NAMALWA (cell line): ENCODE measurements around the gene ATP1A3.
"Not testable (repeated sequence)": the region's sequence is repeated elsewhere in the genome, so short reads cannot be mapped to it uniquely, and the experiment has no call there.

Source experiments
- DNase-seq: peaks from one replicate; pipeline ENCODE4 v3.0.0-alpha.2; 2015; ENCODE audit warnings: low spot score

ATP1A3 gene

GRCh38 chr19:41945135-41945766 is 48.8 kb downstream of the ATP1A3 start:
- peak; percentile 93 for DNase-seq

- peak; percentile 79 for DNase-seq
Measured at GRCh38 chr19:41944336-41944735, 49.7 kb downstream of the ATP1A3 start.

- DNase-seq = no peak
Measured at GRCh38 chr19:41941410-41942202, 52.4 kb downstream of the ATP1A3 start.

GRCh38 chr19:41940731-41941409 is 53.2 kb downstream of the ATP1A3 start:
- no peak for DNase-seq

DNA sequence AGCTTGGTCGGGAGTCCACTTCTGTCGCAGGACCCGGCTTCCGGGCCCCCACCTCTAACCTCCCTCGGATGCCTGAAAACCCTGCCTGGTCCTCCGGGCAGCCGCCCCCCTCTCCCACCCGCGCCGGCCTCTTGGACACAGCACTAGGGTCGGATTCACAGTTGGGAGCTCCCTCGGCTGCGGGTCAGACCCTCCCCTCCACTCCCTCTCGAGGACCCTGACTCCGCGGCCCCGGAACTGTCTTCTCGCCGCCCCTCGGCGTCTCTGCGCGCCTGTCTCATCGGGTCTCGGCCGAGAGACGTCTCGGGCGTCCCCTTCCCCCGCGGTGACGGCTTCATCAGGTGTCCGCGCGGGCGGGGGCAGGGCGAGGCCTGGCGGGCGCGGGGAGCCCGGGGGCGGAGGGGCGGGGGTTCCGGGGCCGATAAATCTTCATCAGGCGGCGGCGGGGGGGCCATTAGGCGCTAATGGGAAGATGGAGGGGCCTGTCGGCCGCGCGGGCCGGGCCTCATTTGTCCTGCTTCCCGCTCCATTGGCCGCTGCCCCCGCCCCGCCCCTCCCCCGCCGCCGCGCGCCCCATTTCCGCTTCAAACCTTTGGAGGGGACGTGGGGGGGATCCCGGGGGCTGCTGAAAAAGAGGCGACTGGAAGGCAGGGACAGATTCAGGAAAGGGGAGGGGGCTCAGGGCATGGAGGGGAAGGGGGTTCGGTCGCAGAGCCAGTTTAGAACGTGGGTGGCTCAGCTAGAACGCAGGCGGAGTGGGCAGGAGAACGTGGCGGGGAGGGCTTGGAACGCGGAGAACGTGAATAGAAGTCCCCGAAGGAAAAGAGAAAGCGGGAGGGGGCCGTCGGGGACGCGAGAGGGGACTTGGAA is 53.9 kb downstream of the ATP1A3 start:
- DNase-seq = no peak

GRCh38 chr19:41939209-41939608 is 54.8 kb downstream of the ATP1A3 start:
- not testable (repeated sequence) for DNase-seq

DNA sequence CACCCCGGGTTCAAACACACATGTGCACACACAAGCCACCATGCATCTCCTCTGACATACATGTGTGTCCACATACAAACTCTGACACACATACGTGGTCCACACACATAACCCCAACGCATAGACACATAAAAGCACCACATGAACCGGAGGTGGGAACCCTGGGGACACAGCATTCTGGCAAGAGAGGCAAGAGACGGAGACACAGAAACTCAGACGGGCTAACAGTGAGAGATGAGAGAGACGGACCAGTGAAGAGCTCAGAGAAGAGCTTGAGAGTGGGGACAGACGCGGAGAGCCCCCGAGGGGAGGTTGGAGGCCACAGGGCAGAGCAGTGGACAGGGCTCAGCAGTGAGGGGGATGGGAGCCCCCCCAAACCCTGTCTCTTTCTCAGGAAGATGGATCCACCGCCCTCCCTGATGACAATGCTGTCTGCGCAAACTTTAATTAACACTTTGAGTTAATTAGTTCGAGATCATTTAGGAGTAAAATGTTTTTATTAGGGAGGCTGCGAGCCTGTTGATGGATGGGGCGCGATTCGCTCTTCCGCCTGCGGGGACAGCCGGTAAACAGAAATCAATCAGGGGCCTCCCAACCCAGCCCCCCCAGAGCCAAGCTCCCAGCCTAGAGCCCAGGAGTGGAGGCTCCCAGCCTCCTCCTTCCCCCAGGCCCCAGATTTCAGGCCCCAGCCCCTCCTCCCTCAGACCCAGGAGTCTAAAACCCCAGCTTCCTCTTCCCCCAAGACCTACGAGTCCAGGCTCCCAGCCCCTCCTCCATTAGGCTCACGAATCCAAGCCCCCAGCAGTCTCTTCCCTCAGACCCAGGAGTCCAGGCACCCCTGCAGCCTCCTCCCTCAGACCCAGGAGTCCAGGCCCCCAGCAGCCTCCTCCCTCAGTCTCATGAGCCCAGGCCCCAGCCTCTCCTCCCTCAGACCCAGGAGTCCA is 56.2 kb downstream of the ATP1A3 start:
- DNase-seq = no peak

DNA sequence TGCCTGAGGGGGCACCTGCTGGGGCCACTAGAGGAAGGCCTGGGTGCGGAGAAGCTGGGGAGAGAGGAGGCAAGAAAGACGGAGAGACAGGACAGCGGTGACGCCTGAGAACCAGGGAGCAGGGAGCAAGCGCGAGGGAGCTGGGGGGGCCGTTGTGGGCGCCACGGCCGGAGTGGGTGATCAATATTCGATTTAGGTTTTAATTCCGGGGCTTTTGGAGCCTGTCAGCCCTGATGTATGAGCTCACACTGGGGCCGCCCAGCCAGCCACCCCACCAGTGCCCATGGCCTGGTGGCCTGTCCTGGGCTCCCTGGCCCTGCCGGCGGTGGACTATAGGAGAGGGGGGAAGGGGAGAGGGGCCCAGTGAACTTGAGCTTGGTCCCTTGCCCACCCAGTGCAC is 57.1 kb downstream of the ATP1A3 start:
- DNase-seq = no peak

GRCh38 chr19:41936416-41936850 is 57.6 kb downstream of the ATP1A3 start:
- DNase-seq = no peak

DNA sequence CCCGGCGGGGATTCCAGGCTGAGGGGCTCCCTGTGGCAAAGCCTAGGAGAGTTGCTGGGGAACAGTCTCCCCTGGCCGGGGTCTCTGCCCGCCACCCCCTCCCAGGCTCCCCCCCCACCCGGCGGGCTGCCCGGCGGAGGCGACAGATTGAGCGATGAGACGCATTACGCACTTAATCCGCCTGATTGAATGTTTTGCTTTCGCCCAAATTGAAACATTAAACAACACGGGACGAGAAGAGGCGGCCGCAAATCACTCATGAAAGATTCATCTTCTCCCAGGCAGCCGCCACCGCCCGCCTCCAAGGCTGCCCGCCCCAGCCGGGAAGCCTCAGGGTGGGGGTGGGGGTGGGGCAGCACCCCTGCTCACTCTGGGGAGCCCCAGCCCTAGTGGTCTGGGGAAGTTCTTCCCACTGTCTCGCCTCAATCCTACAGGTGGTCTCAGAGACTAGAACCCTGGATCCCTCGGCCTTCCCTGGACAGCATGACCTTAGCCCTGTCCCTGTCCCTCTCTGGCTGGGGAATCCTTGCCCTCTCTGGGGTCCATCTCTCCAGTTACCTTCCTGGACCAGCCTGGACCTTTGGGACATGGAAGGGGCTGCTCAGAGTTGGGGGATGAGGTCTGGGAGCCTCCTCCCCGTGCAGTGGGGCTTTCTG is 58.1 kb downstream of the ATP1A3 start:
- DNase-seq = no peak

GRCh38 chr19:41934849-41935374 is 59.1 kb downstream of the ATP1A3 start:
- DNase-seq = peak; percentile 84

DNA sequence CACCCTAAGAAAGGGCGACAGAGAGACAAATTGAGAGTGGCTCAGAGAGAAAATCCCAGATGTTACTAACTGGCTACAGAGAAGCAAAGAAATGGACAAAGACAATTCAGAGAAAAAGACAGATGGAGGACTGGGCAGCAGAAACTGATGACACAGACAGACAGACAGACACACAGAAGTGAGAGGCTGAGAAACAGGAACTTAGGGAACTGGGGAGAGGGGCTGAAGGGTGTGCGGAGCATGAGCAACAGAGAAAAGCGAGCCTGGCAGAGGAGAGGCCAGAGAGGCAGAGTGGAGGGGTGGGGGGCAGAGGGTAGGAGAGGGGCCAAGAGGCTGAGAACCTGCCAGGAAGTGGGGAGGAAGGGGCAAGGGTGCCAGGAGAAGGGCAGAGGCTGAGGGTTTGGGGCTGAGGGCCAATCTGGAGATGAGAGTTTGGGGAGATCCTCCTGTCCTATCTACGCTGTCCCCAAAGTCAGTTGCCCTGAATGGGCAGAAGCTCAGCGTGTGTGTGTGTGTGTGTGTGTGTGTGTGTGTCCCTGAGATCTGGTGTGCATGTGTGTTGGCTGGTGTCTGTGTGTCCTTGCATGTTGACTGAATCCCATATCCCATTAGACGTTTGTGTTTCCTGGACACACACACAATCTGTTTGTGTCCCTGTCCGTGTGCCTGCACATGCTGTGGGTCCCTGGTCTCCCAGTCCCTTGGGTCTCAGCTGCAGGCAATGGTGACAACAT is 60.2 kb downstream of the ATP1A3 start:
- DNase-seq = no peak

- DNase-seq = no peak
Measured at GRCh38 chr19:41932720-41933332, 61.2 kb downstream of the ATP1A3 start.

GRCh38 chr19:41932259-41932719 is 61.7 kb downstream of the ATP1A3 start:
- DNase-seq = no peak

DNA sequence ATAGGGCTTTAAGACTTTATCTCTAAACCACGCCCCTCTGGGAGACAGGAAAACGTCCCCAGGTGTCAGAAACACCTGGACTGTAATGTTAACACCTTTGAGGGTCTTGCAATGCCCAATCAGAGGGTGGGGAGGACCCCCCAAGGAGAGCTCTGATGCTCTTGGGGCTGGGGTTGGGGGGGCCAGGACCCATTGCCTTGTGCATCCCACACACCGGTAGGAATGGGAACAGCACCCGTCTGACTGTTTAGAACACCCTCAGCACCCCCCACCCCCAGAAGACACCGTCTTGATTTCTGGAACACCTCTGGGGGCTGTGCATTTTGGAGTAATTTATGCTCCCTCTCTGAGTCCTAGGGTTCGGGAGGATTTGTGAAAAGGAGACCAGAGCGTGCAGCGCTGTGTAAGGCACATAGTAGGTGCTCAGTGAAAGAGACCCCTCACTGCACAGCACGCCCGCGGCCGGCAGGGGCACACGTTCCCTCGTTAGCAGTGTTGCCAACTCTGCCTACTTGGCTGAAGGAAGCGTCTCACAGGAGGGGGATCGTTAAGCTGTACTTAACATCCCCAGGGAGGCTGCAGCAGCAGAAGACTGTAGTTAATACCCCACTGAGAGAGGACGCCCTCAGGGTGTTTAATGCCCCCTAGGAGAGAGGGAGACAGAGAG is 63.0 kb downstream of the ATP1A3 start:
- DNase-seq = peak; percentile 70

DNA sequence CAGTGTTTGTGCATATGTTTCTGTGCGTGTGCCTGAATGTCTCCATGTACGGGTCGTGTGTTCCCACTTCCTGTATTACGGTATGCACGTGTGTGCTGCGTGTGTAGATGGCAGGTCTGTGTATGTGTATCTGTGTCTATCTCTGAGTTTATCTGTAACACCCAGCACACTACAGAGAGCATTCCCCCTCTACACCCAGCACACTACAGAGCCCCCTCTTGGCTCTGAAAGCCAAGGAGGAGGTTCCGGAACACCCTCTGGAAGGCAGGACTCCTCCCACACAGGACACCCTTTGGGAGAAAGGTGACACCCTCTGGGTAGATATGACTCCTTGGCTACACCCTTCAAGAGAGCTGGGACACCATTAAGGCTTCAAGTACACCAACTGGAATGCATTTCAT is 63.7 kb downstream of the ATP1A3 start:
- DNase-seq = no peak

DNA sequence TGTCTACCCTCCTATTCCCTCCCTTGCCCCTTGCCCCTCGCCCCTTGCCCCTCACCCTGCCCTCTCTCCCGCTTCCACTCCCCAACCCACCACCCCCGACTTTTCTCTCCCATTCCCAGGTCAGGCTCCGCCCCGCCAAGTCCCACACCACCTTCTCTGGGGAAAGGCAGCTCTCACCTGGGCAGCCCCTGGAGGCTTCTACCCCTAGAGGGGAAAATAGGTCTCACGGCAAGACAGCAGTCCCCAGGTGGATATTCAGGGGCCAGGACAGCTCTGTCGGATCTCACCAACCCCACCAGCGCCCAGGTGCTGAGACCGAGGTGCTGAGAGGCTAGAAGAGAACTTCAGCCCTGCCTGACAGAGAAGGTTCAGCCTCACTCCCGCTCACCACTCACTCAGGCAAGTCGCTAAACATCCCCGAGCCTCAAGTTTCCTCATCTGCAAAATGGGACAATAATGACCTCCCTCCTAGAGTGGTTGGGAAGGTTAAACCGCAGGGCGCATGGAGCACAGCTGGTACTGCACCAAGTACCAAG is 64.4 kb downstream of the ATP1A3 start:
- DNase-seq = no peak
